HG03045 (cell line): ENCODE measurements around the gene VSIG10L2.
"Not testable (repeated sequence)": the region's sequence is repeated elsewhere in the genome, so short reads cannot be mapped to it uniquely, and the experiment has no call there.

Experiments used
- ATAC-seq: cut with Tn5 transposase; IDR thresholded peaks from one replicate; pipeline ENCODE4 v1.9.1; 2021; ENCODE audit warnings: mild to moderate bottlenecking, moderate library complexity; ENCODE audit not compliant: unreplicated experiment

VSIG10L2 gene

DNA sequence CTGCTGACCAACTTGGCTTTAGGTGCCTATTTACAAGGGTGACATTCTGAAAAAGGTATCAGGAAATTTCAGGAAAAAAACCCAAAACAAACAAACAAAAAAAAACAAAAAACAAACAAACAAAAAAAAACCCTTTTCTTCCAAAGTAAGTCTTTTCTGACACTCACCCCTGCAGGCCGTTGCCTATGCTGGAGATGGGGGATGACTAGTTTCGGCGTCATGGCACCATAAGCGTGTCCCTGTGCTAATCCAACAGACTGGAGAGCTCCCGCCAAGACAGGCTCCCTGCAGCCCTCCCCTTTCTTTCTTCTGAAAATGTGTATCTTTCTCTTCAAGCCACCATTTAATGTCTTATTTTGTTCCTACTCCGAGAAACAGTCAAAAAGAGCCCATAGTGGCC is 13.7 kb downstream of the VSIG10L2 start:
- ATAC-seq, result no peak

DNA sequence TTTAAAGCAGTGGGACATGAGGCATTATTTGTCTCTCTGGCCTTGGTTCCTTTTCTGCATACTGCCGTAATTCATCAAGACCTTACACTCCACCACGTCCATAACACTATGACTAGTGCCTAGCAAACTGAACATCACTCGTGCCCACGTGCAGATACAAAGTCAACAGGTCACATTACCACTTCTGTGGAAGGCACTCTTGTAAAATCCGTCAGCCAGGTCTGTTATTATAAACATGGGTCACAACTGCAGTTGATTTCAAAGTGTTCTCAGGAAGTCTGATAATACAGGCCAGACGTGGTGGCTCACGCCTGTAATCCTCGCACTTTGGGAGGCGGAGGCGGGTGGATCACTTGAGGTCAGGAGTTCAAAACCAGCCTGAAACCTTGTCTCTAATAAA is 14.1 kb downstream of the VSIG10L2 start:
- ATAC-seq, result no peak

DNA sequence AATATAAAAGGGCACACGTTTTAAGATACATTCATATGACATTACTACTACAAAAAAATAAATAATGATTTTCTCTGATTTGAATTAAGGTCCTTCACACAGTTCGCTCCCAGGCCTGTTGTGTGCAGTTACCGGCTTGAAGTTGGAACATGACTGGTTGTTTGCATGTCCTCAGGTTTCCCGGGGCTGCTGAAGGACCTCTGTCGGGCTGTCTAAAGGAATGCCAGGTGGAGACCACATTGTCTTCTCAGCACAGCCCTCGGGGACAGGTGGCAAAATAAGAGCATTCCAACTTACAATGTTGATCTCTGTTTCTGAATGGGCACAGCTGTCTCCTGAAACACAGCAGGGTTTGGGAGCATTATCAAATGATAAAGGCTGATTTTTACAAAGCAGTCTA is 14.9 kb downstream of the VSIG10L2 start:
- ATAC-seq, result no peak

DNA sequence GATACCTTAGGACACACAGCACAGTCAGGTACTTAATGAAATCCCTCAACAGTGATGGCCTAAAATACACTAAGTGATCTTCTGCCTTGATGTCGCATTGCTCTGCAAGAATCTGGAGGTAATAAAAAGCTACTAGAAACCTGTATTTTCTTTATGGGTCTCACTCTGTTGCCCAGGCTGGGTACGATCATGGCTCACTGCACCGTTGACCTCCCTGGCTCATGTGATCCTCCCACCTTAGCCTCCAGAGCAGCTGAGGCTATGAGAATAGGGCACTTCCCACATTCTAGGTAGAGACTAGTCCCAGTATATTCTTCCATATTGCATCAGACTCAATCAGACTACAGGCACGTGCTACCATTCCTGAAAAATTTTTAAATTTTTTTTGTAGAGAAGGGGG is 21.7 kb downstream of the VSIG10L2 start:
- no peak for ATAC-seq

DNA sequence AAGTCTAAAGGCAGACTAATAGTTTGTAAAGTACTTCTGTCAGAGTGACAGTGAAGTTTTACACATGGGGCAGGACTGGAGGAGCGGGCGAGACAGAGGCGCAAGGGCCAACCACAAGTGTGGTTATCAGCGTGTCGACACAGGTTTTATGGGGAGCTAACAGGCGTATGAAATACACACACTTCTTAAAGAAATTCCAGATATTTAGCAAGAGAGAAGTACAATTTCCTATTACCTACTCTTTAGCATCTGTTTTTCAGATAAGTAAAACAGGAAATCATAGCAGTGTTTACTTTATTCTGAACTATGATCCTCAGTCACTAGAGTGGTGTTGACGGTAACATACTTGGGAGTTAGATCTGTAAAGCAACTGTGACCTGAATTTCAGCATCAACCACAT is 22.5 kb downstream of the VSIG10L2 start:
- no peak for ATAC-seq

DNA sequence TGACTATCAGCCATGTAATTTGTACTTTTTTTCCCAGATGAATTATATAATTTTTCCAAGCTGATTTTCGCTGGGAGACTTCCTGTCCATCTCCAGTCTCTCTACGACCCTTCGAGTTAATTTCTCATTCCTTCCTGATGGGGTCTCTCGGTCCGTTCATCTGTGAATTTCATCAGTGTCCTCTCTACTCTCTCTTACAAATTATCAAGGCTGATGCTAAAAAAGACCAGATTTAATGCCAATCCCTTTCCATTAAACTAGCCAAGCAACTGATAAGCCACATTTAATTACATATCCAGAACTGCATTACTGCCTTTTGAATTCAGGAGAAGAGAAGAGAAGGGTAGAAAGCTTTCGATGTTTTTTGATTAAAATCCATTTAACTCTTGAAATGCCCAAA is 25.8 kb downstream of the VSIG10L2 start:
- ATAC-seq, result no peak

DNA sequence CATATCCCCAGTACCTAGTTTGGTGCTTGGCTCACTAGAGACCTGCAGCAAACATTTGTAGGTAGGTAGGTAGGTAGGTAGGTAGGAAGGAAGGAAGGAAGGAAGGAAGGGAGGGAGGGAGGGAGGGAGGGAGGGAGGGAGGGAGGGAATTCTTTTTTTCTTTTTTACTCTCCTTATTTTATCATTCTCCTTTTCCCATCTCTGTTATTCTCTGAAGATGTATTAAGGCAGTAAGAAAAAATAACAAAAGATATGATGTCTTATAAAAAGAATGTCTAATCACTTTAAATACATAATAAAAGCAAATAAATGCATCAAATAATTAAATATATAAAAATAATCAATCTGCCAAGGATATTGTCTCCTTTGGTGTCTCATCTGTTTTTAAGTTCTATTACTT is 28.4 kb downstream of the VSIG10L2 start:
- ATAC-seq, result no peak

DNA sequence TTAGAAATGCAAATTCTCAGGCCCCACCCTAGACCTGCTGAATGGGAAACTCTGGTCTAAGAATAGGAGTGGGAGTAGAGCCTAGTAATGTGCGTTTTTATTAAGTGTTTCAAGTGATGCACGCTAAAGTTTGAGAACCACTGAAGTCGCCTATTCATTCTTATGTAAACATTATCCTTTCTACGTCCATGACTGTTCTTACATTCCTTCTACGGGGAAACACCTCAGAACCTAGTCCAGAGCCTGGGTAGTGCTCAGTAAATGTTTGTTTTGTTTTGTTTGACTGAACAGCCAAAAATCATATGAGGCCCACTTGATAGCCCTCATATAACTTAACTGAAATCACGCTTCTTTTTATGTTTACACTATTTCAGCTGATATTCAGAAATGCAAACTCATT is 29.8 kb downstream of the VSIG10L2 start:
- ATAC-seq, result no peak

DNA sequence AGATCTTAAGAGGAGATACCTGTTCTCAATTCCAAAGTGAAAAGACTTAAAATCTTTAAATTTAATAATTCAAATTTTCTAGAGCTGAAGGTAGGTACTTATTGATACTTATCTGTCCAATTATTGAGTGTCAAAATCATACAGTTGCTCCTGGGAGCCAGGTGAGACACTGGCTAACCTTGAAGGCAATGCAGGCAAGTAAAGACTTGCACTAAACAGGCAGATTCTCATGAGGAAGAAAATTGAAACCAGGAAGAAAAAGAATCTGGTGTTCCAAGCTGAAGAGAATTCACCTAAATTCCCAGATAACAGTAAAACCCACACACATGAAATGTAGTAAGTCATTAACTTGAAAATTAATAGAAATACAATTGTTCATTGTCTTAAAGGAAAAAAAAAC is 30.3 kb downstream of the VSIG10L2 start:
- ATAC-seq, result no peak

DNA sequence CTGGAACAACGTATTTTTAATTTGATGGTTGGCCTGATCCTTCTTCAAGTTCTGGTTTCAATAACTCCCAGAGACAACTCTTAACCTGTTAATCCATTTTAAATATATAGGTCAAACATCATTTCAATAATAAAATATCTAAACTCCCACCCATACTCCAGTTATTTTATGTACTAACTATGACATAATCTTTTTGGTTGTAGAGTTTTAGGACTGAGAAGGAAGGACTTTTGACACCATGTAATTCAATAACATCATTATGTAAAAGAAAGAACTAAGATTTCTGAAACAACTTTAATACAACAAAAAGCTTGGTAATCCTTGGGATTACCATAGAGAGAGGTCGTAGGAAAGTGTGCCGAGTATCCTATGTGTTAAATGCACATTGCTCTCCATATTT is 31.5 kb downstream of the VSIG10L2 start:
- no peak for ATAC-seq

DNA sequence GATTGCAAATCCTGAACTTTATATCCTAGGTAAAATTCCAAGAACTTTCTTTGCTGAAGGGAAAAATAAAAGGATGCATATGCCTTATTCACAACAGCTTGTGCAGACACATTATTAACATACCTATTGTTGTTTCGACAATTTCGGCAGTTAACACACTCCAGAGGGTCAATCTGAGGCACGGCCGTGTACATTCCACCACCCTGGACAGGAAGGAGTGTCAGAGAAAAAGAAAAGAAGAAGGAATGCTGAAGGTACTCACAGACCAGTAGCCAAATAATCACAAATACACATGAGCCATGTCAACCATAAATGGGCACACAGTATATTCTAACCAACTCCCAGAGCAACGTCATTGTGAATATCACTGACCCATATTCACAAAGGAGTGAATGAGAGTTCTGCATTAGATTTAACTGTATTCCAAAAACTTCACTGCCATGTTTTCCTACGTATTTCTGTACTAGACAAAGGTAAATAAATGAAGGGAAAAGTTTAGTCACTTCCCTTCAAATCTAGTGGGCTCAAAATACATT is 32.4 kb downstream of the VSIG10L2 start:
- ATAC-seq, result no peak

DNA sequence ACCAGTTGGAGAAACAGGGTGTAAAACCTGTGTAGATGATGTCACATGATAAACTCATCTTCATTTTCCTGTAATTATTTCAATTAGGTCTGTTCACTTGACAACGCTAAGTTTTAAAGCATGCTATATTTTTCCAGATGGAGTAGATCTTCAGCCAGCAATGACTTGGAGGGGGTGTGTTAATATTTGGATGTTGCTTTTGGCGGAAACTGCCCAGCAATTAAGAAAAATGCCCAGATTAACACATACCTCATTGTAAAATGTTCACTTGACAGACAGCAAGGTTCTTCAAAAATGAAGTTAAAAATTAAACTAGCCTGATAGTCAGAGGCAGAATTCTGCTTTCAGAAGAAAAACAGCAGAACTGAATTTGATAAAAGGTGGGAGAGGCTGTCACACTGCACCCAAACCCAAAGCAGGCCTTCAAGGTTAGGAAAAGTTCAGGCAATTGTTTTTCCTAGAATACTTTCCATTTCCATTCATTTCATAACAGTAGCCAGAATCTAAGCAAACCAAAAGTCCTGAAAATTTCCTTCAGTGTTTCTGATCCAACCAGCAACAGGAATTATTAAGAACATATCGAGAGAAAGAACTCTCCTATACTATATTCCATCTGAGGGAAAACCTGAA is 33.0 kb downstream of the VSIG10L2 start:
- no peak for ATAC-seq

DNA sequence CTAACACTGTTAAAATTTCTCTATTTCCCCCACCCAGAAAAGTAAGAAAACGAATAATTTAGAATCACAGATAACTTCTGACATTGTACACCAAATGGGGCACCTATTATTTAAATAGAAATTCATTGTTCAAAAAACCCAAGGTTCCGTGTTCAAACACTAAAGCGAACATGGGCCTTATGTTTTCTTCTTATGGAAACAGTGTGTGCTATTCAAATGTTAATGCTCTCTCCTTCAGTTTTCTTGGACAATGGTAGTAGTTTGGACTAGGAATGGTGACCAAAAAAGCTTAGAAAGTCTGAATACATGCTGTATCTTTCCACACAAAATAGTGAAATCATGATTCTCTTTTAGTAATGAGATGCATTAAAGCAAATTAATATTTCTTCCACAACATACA is 33.7 kb downstream of the VSIG10L2 start:
- ATAC-seq, result no peak

DNA sequence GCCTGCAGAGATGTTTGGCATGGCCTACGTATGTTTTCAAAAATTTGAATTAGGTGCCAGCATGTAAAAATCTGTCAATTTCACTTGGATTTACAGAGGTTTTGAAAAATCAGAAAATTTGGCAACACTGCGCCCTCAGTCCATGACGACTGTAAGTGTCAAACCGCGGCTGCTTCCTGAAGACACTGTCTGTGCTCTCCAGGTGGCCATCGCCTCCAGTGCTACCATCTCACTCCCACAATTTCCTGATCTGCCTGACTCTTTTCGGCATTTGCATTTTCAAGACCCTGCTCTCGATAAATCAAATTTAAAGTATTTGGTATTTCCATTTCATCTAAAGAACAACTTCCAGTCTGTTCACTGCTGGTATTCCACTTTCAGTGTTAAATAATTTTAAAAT is 34.6 kb downstream of the VSIG10L2 start:
- ATAC-seq, result no peak

DNA sequence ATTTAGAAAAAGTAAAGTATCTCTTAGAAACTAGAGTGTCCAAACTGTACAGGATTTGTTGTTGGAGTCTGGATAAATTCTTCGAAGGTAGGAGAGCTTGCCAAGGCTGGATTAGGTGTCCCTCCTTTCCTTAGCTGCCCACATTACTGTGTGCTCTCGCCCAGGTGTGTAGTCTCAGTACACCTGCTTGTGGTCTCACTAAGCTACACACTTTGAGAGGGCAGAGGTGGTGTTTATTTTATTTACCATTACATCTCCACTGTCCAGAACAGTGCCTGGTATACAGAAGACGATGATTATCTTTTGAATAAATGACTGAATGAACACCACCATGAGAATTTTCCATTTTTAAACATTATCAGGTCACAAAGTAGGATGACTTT is 36.5 kb downstream of the VSIG10L2 start:
- no peak for ATAC-seq

DNA sequence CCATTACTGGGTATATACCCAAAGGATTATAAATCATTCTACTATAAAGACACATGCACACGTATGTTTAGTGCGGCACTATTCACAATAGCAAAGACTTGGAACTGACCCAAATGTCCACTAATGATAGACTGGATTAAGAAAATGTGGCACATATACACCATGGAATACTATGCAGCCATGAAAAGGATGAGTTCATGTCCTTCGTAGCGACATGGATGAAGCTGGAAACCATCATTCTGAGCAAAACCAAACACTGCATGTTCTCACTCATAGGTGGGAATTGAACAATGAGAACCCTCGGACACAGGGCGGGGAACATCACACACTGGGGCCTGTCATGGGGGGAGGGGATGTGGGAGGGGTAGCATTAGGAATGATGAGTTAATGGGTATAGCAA is 40.1 kb downstream of the VSIG10L2 start:
- ATAC-seq, result not testable (repeated sequence)

DNA sequence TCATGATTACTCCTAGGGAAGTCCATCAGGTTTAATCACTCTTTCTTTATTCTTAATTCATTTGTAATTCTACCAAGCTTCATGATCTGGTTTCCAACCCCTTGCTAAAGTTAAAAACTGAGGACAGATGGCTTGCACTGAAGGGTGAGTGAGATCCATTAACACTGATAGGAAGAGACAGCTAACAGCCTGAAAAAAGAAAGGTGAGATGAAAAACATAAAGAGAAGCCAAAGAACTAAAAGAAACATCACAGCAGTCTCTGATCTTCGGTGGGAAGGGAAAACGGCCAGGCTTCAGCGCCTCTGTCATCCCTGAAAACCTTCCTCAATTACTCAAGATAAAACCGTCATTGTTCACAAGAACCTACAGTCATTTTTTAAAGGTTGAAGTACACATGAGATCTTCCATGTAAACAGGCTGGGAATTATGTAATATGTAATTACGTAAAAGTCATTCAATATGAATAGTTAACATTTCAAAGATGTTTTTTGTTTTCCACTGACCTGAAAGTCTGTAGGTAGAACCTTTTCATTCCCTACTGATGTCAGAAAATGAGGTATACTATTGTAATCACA is 41.3 kb downstream of the VSIG10L2 start:
- no peak for ATAC-seq

DNA sequence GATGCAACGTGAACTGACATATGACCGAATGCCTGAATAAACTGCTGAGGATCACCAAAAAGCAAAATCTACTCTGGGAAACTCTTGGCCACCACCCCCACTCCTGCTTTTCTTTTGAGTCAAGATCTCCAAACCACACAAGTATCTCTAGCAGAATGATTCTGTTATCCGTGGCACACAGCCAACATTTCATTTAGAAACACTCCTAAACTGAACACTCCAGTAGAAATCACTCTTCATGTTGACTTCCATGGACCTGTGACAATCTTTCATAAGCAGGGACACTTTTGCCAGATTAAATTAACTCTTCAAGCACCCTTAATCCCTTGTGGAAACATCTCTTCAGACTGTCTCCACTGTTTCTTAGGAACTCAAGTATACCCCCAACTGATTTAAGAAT is 44.4 kb downstream of the VSIG10L2 start:
- ATAC-seq, result no peak

DNA sequence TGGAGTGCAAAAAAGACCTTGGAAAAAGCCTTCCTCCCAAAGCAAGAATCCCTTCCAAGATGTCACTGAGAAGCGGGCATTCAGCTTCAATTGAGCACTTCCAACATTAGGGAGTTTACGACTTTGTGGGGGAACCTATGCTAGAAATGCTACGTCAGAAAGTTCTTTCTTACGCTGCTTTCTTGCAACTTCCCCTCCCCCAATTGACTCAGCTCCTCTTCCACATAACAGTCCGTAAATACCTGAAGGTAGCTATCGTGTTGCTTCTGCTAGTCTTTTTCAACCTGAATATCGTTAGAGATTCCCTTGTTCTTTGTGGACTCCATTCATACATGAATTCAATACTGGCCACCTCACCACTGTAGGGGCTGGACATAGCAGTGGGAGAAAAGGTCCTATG is 47.0 kb downstream of the VSIG10L2 start:
- no peak for ATAC-seq

DNA sequence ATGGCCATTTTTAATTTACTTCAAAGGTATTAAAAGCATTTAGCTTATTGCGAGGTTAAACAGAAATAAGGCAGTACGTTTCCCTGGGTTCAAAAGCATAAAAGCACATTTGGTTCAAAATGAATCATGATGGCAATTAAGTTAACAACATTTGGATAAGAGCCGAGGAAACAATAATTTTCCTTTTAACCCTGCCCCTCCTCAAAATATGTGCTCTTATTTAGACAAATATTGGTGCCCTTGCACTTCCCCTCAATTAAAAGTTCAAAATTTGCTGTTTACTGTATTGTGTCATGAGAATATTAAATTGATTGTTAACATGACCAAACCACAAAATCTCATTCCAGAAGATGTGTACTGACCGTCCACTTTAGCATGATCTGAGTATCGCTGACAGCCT is 48.7 kb downstream of the VSIG10L2 start:
- no peak for ATAC-seq

DNA sequence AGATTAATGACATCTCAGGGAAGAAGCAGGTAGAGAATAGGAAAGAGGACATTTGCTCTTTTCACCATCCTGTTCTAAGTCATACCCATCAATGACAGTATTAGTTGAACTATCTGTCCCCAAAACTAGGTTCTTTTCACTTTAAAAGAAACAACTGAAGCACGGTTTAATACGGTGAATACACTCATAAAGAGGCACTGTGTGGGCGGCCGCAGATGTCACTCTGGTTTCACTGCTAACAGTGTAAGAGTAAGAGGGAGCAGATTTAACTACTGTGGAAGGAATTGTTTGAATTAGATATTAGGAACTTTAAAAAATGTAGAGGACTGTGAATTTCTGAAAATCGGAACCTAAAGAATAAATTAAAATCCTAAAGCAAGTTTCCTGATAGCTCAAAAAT is 49.5 kb downstream of the VSIG10L2 start:
- ATAC-seq, result peak; percentile 79

DNA sequence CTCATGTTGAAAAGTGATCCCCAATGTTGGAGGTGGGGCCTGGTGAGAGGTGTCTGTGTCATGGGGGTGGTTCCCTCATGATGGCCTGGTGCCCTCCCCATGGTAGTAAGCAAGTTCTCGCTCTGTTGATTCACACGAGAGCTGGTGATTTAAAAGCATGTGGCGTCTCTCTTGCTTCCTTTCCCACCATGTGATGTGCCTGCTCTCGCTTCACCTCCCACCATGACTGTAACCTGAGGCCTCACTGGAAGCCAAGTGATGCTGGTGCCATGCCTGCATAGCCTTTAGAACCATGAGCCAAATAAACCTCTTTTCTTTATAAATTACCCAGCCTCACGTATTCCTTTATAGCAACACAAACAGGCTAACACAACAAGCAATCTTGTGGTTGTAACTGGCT is 52.4 kb downstream of the VSIG10L2 start:
- no peak for ATAC-seq
